GM21390 (cell line): ENCODE measurements around the gene ENOX1.

Experiments
- ATAC-seq: cut with Tn5 transposase; IDR thresholded peaks from one replicate; pipeline ENCODE4 v1.9.1; 2021; ENCODE audit not compliant: unreplicated experiment

ENOX1 gene

DNA sequence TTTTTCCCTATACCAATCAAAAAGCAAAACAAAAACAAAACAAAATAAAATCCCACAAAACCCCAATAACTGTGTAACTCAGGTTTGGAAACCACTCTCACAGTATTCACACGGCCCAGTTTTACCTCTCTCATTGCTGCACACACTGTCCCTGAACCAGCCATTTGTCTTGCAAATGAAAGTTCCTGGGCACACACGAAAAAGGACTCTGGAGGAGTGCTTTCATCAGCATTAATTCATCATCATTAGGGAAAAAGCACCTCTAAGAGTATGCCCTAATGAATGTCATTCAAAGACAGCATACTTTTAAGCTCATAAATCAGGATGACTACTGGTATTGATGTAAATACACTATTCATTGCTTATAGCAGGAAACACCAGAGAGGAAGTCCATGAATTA is 457.1 kb downstream of the ENOX1 start:
- ATAC-seq: no peak

DNA sequence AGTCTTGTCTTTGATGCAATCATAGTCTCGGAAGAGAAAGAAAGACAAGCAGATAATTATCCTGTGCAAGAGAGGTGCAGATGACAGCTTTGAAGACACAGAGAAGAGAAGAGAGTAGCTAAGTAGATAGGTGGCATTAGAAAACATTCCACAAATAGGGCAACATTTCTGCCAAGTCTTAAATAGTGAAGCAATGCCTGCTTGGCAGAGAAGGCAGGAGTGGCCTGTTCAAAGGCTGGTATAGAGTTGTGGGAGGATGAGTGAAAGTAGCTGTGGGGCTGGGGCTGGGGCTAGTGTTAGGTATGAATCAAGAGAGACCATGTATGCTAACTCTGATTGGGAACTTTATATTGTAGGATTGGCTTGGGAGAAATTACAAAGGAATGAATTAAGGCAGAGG is 457.9 kb downstream of the ENOX1 start:
- ATAC-seq: no peak

DNA sequence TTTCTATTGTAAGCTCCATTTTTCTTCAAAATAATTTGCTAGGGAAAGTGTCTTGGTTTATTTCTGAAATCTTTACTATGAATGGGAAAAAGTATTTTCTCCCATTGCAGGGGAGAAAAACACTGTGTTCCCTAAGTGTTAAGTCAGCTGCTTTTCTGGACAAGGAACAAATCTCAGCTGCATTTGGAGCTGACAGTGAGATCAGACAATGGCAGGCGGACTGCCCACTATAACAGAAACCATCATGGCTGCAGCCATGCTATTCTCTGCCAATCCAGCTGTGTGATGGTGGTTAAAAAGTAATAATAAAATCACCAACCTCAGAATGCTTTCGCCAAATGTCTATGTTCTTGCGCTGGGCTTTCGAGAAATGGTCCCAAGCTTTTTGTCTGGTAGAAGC is 460.7 kb downstream of the ENOX1 start:
- no peak for ATAC-seq

DNA sequence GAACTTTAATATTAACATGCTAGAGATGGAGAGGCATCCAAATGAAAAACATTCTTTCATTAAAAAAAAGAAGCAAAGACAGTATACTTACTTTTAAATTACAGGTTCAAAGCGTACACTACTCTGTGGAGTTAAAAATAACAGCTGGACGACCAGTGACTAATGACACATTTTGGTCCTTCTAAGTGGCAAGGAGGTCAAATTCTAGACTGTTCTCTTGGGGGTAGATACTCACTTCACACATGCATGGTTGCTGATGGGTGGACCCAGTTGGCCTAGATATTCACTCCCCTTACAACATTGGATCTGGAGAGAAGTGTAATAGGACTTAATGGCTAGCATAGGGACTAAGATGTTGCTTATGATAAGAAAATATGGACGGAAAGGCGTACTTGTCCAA is 461.1 kb downstream of the ENOX1 start:
- ATAC-seq: no peak

DNA sequence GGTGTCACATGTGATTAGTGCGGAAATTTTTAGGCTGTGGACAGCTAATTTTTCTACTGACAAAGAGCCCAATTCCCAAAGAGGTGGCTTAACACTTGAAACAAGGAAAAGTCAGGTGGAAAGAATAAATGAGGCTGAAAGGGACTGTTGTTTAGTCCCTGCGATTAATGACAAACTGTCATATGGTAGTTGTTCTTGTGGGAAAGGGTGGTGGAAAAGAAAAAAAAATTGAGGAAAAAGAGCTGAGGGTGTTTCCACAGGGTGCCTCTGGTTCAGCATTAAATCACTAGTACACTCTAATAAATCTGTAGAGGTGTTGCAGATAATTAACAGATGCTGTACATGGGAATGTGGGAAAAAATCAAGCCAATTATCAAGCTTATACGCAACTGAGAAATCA is 462.6 kb downstream of the ENOX1 start:
- no peak for ATAC-seq

DNA sequence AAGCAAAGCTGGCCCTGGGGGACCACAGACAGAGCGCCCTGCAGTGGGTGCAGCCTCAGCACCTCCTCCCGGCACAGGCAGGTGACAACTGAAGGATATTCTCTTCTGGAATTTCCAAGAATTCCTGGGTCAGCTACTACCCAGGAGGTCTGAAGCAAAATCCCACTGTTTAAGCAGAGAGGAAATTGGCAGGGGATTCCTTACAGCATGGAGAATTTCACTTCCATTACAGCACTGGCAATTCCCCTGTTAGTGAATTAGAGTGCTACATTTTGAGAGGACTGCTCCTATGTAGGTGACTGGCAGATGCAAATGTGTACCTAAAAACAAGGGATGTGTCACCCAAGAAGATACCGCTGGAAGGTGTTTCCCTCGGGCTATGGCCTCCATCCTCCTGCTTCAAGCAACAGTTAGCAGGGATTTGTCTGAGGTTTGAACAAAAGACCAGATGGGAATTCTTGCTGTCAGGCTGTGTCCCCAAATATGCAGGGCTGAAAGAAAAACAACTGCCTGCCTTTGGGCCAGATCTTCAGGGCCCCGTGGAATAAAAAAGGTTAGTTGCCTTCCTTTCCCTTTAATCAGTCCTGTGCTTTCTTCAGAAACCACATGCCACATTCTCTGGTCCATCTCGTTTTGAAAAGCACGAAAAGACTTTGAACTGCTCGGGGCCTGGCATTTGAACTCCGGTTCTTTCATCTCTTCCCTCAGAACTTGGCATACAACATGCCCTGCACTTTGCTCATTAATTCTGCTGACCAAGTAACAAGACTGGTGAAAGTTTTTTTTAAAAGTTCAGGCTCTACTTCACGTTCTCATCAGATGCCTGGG is 466.9 kb downstream of the ENOX1 start:
- ATAC-seq: no peak

DNA sequence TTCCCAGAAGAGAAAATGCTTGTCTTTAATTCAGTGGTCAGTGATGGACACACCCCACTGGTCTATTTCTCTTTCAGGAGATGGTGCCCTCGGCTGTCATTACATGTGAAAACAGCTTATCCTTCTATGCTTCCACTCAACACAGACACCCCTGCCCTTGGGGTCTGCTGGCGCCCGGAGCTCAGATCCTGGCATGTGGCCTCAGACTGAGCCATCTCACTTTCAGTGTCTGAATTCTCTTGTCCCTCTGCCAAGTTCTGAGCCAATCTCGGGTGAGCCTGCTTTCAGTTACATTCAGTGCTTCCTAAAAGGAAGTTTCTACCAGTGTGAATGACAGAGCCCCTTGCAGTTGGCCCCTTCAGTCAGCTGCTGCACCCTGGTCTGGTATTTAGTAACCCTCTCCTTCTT is 469.8 kb downstream of the ENOX1 start:
- ATAC-seq: no peak

DNA sequence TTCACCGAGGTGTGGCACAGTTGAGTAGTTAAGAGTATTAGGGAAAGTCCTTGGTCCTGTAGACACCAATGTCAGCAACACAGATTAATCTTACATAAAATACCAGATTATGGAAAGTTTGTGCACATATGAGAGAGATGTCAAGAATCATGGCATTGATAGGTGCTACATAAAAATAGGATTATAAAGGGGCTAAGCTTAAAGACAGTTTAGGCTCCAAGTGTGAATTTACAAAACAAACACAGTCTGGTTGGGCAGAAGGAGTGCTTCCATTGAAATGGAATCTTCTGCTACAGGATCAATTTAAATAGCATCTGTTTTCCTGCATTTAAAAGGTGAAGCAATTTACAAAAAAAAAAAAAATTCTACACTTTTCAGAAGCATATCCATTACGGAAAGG is 470.5 kb downstream of the ENOX1 start:
- ATAC-seq: no peak

DNA sequence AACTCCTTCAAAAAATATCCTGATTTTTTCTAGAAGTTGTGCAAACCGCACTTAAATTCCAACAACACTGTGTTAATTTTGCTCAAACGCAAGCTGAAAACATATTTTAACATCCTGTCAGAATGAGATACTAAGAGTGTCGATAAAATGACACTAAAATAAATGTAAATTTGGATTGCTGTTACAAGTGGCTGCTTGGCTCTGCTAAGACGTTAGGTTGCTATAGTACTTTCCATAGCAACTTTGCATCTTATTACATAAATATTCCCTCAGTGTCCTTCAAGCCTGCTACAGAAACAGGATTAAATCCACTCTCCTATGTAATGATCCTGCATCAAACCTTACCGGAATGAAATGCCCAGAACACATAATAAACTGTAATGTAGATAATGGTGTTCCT is 471.2 kb downstream of the ENOX1 start:
- ATAC-seq: no peak

DNA sequence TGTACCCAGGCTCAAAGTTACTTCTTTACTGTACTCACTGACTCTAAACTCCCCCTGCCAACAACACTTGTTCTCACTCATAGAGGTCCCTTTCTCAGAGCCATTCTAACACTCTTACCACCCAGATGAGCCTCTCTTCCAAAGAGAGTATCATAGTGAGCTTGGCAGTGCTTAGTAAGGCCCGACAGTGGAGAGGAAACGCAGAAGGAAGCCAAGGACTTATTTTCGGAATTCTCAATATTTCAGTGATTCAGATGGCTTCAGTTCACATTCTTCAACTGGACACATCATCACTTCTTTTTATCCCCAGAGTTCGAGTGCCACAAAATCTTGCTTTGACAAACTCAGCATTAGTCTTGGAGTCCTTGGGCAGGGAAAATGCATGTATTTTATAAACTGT is 477.5 kb downstream of the ENOX1 start:
- ATAC-seq: no peak

DNA sequence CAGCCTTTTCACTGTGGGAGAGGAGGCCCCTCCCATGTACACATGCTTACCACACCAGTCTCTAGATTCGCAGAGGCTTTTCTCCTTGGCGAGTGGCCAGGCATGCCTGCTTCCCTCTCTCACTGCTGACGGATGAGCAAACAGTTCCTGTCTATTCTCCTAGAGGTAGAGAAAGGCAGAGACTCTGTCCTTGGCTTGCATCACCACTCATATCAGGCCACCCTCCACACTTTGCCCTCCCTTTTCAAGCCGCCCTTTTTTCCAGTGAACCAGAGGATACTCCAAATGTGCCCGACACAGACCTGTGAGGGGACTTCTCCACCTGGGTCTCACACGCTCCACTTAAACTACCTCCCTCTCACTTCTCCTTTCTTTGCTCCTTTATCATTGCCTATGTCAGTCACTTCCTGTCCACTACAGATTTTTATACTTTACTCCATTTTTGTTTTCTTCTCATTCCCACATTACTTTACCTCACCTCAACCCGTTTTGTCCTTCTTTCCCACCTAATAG is 478.8 kb downstream of the ENOX1 start:
- peak; percentile 84 for ATAC-seq

DNA sequence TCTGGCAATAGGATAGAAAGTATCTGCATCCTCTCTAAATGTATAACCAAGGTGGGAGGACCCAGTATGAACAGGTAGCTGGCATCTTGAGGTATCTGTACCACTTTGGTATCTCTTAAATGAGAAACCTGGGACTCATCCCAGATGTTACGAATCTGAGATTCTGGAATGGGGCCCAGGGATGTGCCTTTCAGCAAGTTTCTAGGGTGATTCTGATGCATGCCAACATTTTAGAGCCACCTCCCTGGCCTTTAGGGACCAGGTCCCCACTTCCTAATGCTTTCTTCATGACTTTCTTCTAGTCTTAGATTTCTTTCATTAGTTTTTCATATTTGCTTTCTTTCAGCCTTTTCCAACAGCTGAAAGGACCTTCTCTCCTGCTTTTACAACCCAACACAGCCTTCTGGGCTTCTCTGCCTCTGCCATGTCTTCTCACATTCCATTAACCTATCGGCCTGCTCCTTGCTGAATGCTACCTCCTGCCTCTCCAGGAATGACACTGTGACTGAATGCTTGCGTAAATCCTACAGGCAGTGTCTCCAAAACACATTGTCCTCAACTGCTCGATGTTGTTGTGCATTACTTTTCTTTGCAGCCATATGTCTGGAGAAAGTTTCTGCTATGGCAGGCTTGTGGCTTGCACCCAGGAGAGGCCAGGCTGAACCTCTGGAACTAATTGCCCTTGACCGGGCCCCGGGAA is 479.4 kb downstream of the ENOX1 start:
- no peak for ATAC-seq

DNA sequence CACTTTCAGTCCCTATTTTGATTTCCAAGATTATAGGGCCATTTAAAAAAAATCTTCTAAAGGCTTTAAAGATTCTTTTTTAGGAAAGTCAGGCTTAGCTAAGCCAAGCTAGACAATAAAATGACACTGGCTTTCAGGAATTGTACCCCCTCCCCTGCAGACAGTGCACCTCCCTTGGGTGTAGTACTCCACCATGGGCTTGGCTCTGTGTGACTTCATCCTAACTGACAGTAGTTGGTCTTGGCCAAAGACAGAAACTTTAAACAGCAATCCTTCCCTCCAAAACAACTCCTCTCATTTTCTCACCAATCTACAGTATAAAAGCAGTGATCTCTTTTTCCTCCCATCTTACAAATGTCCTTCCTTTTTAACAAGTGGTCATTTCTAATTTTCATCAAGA is 480.4 kb downstream of the ENOX1 start:
- no peak for ATAC-seq

DNA sequence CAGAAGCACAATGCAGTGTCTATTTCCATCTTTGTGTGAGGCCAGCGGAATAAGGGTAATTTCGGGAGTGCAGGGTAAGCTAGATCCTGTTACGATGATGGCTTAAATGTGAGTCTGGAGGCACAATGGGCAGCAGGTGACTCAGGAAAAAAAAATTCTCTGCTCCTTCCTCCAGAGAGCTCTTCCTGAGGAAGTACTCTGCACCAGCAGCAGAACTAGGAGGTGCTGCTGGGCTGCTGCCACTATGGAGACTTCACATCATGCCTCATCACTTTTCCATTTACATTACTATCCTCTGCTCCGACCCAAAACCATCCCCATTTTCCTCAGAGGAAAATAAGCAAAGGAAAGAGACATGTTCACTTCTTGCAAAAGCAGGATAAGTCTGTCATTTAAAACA is 481.4 kb downstream of the ENOX1 start:
- ATAC-seq: no peak

DNA sequence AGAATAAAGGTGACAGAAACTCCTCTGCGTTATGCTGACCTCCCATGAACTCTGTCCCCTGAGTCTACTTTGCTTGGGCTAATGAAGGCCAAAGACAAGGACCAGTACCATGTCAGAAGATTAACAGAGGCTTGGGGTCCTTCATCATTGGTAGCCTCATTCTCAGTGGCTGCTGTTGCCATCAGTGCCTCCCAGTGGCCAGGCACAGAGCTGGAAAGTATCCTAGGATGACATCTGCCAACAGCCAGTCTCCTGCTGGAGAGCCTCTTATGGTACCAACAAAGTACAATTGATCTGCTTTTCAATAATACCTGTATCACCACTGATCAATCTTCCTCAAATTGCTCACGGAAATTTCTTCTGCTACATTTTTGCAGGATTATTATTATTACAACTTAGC is 481.8 kb downstream of the ENOX1 start:
- ATAC-seq: no peak

DNA sequence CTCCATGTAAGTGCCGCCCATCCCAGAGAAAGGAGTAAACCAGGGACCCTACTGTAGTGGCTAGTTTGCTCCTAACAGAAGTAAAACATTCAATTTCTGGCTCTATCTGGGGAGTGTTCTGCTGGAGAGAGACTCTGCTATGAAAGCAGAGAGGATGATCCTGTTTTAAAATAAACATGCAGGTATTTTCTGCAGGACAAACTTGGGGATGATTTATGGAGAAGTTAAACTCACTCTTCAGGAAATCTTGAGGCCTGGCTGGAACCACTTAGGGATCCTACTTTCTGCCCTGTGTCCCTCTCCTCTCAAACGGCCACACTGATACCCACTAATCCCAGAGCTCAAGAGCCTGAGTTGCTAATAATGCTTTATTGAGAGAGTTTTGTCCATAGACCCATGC is 482.3 kb downstream of the ENOX1 start:
- ATAC-seq: no peak

DNA sequence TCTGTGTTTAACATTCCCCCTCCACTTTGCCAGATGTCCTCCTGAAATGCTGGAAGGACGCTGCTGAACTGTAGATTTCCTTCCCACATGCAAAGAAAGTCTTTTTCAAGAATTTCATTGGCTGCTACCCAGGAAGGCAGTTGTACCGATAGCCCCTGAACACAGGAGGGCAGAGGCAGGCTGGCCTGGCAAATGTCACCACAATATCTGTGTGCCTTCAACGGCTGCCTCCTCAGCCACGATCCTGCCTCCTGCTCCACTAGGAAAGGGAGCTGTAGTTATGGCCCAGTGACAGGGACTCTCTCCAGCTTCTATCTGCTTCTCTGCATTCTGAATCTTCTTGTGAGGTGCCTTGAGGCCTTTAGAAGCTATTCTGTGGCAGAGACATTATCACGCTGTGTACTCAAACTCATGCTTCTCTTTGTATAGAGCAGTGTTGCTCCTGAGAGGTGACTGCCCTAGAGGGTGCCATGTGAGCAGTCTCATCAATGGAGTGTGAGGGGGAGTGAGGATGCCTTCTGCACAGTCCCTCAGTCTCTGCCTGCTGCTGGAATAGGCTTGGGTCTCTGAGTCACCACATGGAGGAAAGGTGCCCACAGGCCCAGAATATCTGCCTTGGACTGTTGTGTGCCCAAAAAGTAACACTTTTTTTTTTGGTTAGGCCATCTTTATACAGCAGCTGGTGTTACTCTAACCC is 483.6 kb downstream of the ENOX1 start:
- no peak for ATAC-seq

DNA sequence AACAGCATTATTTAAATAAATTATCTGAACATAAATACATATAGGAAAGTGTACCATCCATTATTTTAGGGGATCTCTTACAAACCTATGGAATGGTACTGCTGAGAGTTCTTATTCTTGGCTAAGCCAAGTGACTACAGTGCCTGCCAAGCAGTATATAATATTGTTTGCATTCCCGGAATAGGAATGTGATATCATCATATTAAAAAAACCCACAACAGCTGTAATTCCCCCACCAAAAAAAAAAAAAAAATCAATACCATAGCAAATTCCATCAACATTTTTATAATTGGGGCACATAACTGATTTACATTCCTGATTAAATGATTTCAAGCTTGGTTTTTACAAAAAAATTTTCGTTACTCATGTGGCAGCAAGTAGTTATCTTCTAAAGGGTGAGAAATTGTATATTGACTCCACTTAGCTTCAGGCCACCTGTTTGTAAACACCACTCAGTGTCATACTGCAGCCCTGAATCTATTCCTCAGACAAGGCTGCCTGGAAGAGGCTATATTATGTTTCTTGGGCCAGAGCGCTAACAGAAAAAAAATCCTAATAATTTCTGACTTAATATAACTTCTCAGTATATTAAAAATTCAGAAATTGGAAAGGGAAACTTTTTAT is 485.3 kb downstream of the ENOX1 start:
- ATAC-seq: no peak

DNA sequence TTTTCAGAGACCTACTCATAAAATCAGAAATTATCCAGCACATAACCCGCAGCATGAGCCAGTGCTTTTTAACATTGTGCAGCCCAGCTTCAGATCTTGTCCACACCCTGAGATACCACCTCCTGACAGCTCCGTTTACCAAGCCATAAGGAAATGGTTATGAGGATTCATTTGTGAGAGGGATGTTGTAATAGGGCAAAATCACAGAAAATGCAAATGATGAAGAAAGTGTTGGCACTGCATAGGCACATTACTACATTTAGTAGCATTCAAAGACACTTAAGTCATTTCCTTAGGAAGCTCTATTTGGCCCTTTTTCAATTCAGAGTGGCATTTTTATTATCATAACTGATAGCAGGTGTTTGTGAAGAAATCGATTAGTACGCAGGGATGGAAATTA is 485.9 kb downstream of the ENOX1 start:
- no peak for ATAC-seq

DNA sequence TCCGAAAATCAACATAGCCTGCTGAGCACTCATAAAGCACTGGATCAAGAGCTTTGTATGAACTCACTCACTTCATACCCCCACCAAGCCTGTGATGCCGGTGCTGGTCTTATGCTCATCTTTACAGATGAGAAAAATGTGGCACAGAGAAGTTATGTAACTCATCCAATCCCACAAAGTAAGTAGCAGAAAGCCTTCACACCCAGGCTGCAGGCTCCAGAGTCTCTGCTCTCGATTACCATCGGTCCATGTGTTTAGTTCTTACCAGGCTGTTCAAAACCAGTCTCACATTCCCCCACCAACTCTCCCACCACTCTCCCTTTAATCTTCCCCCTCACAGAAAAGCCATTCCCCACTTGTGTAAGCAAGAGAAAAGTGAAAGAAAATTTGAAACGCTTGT is 487.4 kb downstream of the ENOX1 start:
- no peak for ATAC-seq

DNA sequence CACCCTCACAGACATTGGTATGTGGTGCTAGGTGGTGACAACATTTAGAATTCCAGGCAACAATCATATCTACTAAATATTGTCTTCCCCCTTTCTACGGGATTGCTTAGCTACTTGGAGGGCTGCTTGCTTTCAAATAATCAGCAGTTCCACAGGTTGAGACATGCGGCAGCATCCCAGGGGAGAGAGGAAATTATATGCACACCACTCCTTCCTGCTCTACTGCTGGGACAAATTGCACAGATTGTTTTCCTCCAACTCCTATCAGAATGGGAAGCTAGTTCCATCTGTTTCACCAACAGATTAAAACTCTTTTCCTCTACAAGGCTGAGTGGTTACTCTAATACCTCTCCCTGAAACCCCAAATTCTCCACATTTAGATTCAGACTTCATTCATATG is 488.0 kb downstream of the ENOX1 start:
- no peak for ATAC-seq
